Umbilical cord (tissue), 1 donor: ENCODE results near the gene MICAL3. TPM values are rescaled to one million over a fixed set of nuclear protein-coding genes. Genes with fewer than 3 reads are reported as not detected.

ENCODE experiments used
- total RNA-seq: library from RNA; depleted of rRNA; stranded (reverse); fragments of >200 nt; gene quantifications from one replicate; pipeline ENCODE4 v1.2.3, GENCODE V29; 2014; ENCODE audit warnings: low replicate concordance; ENCODE audit not compliant: insufficient read depth

Gene MICAL3
- total RNA-seq, 1 donor from 2014 or later, result 30.1 TPM

Other genes starting within 250 kb of the MICAL3 start
- 7.7 TPM for gene PEX26, start 53.4 kb upstream of the MICAL3 start, total RNA-seq
- 4.8 TPM for gene TUBA8, start 86.2 kb upstream of the MICAL3 start, total RNA-seq
- gene USP18, start 125.6 kb upstream of the MICAL3 start, total RNA-seq, result 8.2 TPM